Fibroblast of lung (primary cell): ENCODE measurements around the gene C1GALT1.

ENCODE experiments used
- EZH2 ChIP-seq: IDR thresholded peaks from 2 replicates; pipeline ENCODE4 v1.5.1; 2012; ENCODE audit warnings: low read length, control low read depth, mild to moderate bottlenecking; ENCODE audit errors: missing control alignments
- TF ChIP-seq, protein P1 (sequence below), 2 donors: IDR thresholded peaks in 1 of 2; conservative IDR thresholded peaks in 1 of 2; 1 replicate in 1 of 2; 2 replicates in 1 of 2; pipeline ENCODE4 v1.5.1; 2011 to 2012; ENCODE audit warnings: low read length in 2 of 2, control low read depth in 1 of 2, inconsistent platforms in 1 of 2, low read depth in 1 of 2, mild to moderate bottlenecking in 1 of 2

GRCh38 chr7:7146837-7147236, 35.5 kb upstream of the C1GALT1 start:
- TF ChIP-seq, protein P1, sequence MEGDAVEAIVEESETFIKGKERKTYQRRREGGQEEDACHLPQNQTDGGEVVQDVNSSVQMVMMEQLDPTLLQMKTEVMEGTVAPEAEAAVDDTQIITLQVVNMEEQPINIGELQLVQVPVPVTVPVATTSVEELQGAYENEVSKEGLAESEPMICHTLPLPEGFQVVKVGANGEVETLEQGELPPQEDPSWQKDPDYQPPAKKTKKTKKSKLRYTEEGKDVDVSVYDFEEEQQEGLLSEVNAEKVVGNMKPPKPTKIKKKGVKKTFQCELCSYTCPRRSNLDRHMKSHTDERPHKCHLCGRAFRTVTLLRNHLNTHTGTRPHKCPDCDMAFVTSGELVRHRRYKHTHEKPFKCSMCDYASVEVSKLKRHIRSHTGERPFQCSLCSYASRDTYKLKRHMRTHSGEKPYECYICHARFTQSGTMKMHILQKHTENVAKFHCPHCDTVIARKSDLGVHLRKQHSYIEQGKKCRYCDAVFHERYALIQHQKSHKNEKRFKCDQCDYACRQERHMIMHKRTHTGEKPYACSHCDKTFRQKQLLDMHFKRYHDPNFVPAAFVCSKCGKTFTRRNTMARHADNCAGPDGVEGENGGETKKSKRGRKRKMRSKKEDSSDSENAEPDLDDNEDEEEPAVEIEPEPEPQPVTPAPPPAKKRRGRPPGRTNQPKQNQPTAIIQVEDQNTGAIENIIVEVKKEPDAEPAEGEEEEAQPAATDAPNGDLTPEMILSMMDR (conservative IDR thresholded peaks at IDR 0.05 in 1 of 2, IDR thresholded peaks at IDR 0.05 in 1 of 2; ENCODE audit: low read depth in 1 of 2, low read length in 2 of 2): no peak
- TF ChIP-seq EZH2: no peak
